ENCODE data around the gene NIF3L1.

NIF3L1 gene

GRCh38 chr2:200852605-200853004 lies 36.6 kb upstream of the NIF3L1 start:
- 100% methylated on average over 2 of the region's 2 CpGs for WGBS
- H3K27me3 ChIP-seq (ENCODE audit: insufficient read depth, low read length) = no peaks in the 10 kb centered on the region
- H3K36me3 ChIP-seq (ENCODE audit: insufficient read depth, low read length) = peaks cover 67% of the 10 kb centered on the region
- H3K4me1 ChIP-seq (ENCODE audit: insufficient read depth, low read length) = no peaks in the 10 kb centered on the region
- H3K4me3 ChIP-seq (ENCODE audit: low read length) = no peak overlapping the region
- no peaks in the 10 kb centered on the region for H3K9me3 ChIP-seq (ENCODE audit: insufficient read depth, low read depth, low read length)
- H3K27ac ChIP-seq (ENCODE audit: low read depth, low read length) = no peak overlapping the region
- no peak overlapping the region for H3K9ac ChIP-seq (ENCODE audit: low read depth, low read length)

- WGBS = 97% methylated on average over 8 of the region's 8 CpGs
- Histone ChIP-seq H3K4me3 (ENCODE audit: low read length) (no peak overlapping the region), H3K36me3 (ENCODE audit: insufficient read depth, low read length) (peaks cover 100% of the 10 kb centered on the region), H3K4me1 (ENCODE audit: insufficient read depth, low read length) (peaks cover 14% of the 10 kb centered on the region), H3K27ac (ENCODE audit: low read depth, low read length) (no peak overlapping the region), H3K9me3 (ENCODE audit: insufficient read depth, low read depth, low read length) (no peaks in the 10 kb centered on the region), H3K27me3 (ENCODE audit: insufficient read depth, low read length) (no peaks in the 10 kb centered on the region), H3K9ac (ENCODE audit: low read depth, low read length) (no peak overlapping the region)
Measured at GRCh38 chr2:200856806-200857205, 32.4 kb upstream of the NIF3L1 start.

GRCh38 chr2:200860092-200860795 lies 28.9 kb upstream of the NIF3L1 start:
- H3K4me1 ChIP-seq (ENCODE audit: insufficient read depth, low read length) = peaks cover 16% of the 10 kb centered on the region
- H3K4me3 ChIP-seq (ENCODE audit: low read length) = no peak overlapping the region

DNA sequence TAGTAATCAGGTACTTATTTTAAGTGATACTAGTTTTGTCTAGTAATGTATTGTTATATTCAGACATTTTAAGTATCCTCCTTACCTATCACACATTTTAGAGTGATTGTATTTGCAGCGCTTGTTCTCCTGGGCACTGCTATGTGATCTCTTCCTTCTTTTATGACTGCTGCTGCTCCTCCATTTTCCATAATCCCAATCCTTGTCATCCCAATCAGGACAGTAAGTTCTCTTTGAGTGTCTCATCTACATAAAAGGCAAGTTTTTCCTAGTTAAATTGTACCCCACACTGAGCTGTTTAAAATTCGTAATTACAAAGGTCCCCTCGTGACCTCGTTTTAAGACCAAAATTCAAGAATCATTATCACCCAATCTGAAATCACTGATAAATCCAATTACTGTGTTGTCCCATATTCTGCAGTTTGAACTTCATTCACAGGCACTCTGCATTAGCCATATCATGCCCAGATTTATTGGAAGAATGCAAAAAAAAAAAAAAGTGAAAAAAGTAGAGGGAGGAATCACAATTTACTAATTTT lies 27.5 kb upstream of the NIF3L1 start:
- Histone ChIP-seq H3K9me3 (ENCODE audit: insufficient read depth, low read depth, low read length) (no peaks in the 10 kb centered on the region), H3K36me3 (ENCODE audit: insufficient read depth, low read length) (peaks cover 51% of the 10 kb centered on the region), H3K4me3 (ENCODE audit: low read length) (peak overlapping the region; percentile 76), H3K27me3 (ENCODE audit: insufficient read depth, low read length) (no peaks in the 10 kb centered on the region), H3K4me1 (ENCODE audit: insufficient read depth, low read length) (peaks cover 16% of the 10 kb centered on the region), H3K27ac (ENCODE audit: low read depth, low read length) (0 out of 2 replicates have a peak overlapping the region, but pooled peaks have one; percentile 6), H3K9ac (ENCODE audit: low read depth, low read length) (no peak overlapping the region)
- WGBS = 39% methylated on average over 4 of the region's 4 CpGs

More at GRCh38 chr2:200860092-200860795, 28.9 kb upstream of the NIF3L1 start:
- 90% methylated on average over 9 of the region's 12 CpGs for WGBS
- peaks cover 66% of the 10 kb centered on the region for H3K36me3 ChIP-seq (ENCODE audit: insufficient read depth, low read length)
- no peak overlapping the region for H3K27ac ChIP-seq (ENCODE audit: low read depth, low read length)
- no peak overlapping the region for H3K9ac ChIP-seq (ENCODE audit: low read depth, low read length)
- H3K9me3 ChIP-seq (ENCODE audit: insufficient read depth, low read depth, low read length) = no peaks in the 10 kb centered on the region
- no peaks in the 10 kb centered on the region for H3K27me3 ChIP-seq (ENCODE audit: insufficient read depth, low read length)

- Histone ChIP-seq H3K4me3 (ENCODE audit: low read length) (peak overlapping the region; percentile 76), H3K9me3 (ENCODE audit: insufficient read depth, low read depth, low read length) (no peaks in the 10 kb centered on the region), H3K4me1 (ENCODE audit: insufficient read depth, low read length) (peaks cover 16% of the 10 kb centered on the region), H3K27me3 (ENCODE audit: insufficient read depth, low read length) (no peaks in the 10 kb centered on the region), H3K36me3 (ENCODE audit: insufficient read depth, low read length) (peaks cover 42% of the 10 kb centered on the region), H3K27ac (ENCODE audit: low read depth, low read length) (peak overlapping the region; percentile 0; the same call in 1 of the 2 replicates), H3K9ac (ENCODE audit: low read depth, low read length) (peak overlapping the region; percentile 94)
- 2% methylated on average over 13 of the region's 13 CpGs for WGBS
Measured at GRCh38 chr2:200862532-200863000, 26.6 kb upstream of the NIF3L1 start.

DNA sequence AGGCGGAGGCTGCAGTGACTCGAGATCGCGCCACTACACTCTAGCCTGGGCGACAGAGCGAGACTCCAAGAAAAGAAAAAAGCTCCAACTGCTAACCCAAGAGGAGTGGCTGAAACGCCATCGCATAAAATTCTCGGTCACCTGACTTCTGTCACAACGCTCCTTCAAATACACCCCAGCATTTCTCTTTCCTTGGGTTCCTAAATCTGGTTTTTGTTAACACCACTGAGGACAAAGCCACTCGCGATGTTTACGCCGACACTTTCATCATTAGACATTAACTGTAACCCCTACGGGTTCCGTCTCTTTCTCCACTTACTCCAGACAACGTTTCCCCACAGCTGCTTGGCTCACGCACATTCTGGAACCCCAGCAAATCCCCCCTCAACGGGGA lies 25.4 kb upstream of the NIF3L1 start:
- peaks cover 30% of the 10 kb centered on the region for H3K36me3 ChIP-seq (ENCODE audit: insufficient read depth, low read length)
- H3K4me3 ChIP-seq (ENCODE audit: low read length) = peak overlapping the region; percentile 76
- no peaks in the 10 kb centered on the region for H3K27me3 ChIP-seq (ENCODE audit: insufficient read depth, low read length)
- WGBS = under 1% methylated on average over 19 of the region's 19 CpGs
- peak overlapping the region; percentile 93 for H3K27ac ChIP-seq (ENCODE audit: low read depth, low read length)
- peaks cover 16% of the 10 kb centered on the region for H3K4me1 ChIP-seq (ENCODE audit: insufficient read depth, low read length)
- peak overlapping the region; percentile 94 for H3K9ac ChIP-seq (ENCODE audit: low read depth, low read length)
- no peaks in the 10 kb centered on the region for H3K9me3 ChIP-seq (ENCODE audit: insufficient read depth, low read depth, low read length)

DNA sequence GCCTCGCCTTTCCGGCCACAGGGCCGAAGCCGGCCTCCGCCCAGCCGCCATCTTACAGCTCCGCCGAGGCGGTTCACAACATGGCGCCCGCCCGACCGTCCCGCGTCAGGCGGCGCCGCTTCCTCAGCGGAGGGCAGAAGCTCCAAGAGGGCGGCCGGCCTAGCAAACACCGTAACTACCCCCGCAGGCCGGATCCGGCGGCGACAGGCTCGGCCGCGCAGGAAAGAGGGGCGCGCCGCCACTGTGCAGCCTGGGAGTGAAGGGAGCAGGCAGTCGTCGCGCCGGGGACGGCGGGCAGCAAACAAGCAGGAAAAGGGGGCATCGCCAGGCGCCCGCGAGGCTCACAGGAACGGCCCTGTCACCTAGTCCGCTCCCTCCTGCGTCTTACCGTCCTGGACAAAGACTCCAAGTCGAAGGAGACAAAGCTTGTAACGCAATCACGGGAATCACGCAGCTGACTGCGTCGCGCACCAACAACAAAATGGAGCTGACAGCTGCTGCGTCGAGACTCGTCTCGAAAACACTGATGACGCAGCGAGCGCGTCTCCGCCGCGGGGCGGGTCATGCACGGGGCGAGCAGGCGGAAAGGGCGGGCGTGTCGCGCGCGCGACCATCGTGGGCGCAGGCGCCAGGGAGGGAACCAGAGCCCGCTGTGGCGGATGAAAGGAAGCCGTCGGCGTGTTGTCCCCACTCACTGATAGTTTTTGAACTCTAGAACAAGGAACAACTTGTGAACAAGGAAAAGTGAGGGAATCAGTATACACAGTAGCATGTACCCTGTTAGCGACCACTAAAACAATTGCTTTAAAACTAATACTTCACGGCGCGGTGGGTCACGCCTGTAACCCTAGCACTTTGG lies 24.8 kb upstream of the NIF3L1 start, which contains the start of gene CLK1:
CLK1 (minus strand) TSS at position 483 of the 859 bp plus-strand sequence. CDS start 2,796 bp downstream, outside the sequence.
- peak within 1 kb of the TSS; percentile 76 for H3K4me3 ChIP-seq (ENCODE audit: low read length)
- H3K9ac ChIP-seq (ENCODE audit: low read depth, low read length) = peak within 1 kb of the TSS; percentile 94
- no peaks in the 10 kb centered on the region for H3K9me3 ChIP-seq (ENCODE audit: insufficient read depth, low read depth, low read length)
- peaks cover 16% of the 10 kb centered on the region for H3K4me1 ChIP-seq (ENCODE audit: insufficient read depth, low read length)
- H3K27ac ChIP-seq (ENCODE audit: low read depth, low read length) = peak within 1 kb of the TSS; percentile 93
- no peaks in the 10 kb centered on the region for H3K27me3 ChIP-seq (ENCODE audit: insufficient read depth, low read length)
- H3K36me3 ChIP-seq (ENCODE audit: insufficient read depth, low read length) = peaks cover 24% of the 10 kb centered on the region
- 2% methylated on average over 89 of the region's 89 CpGs for WGBS

- H3K9ac ChIP-seq (ENCODE audit: low read depth, low read length) = no peak overlapping the region
- H3K9me3 ChIP-seq (ENCODE audit: insufficient read depth, low read depth, low read length) = no peaks in the 10 kb centered on the region
- 96% methylated on average over 2 of the region's 2 CpGs for WGBS
- H3K27me3 ChIP-seq (ENCODE audit: insufficient read depth, low read length) = no peaks in the 10 kb centered on the region
- no peak overlapping the region for H3K27ac ChIP-seq (ENCODE audit: low read depth, low read length)
- H3K36me3 ChIP-seq (ENCODE audit: insufficient read depth, low read length) = peaks cover 24% of the 10 kb centered on the region
- no peaks in the 10 kb centered on the region; the same call in 1 of the 2 replicates for H3K4me1 ChIP-seq (ENCODE audit: insufficient read depth, low read length)
- no peak overlapping the region for H3K4me3 ChIP-seq (ENCODE audit: low read length)
Measured at GRCh38 chr2:200869014-200869413, 20.2 kb upstream of the NIF3L1 start.

DNA sequence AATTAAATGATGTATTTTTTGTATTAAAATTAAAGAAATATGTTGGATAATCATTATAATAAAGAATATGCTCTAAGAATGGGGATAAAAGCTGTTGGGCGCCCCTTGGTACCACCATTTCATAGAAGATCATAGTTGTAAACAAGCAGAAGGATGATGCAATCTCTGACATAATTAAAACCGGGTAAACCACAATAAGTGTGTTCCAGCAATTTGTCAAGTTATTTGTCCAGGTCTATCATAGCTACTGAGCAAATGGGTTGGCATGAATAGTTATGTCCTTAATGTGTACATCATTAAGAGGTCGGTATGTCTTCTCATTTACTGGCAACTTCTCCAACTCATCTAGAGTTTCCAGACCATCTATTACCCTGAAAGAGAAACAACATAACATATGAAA lies 18.0 kb upstream of the NIF3L1 start:
- H3K27ac ChIP-seq (ENCODE audit: low read depth, low read length) = no peak overlapping the region
- H3K4me3 ChIP-seq (ENCODE audit: low read length) = no peak overlapping the region
- H3K4me1 ChIP-seq (ENCODE audit: insufficient read depth, low read length) = no peaks in the 10 kb centered on the region
- peaks cover 42% of the 10 kb centered on the region for H3K36me3 ChIP-seq (ENCODE audit: insufficient read depth, low read length)
- WGBS = 96% methylated on average over 3 of the region's 3 CpGs
- H3K27me3 ChIP-seq (ENCODE audit: insufficient read depth, low read length) = no peaks in the 10 kb centered on the region
- H3K9ac ChIP-seq (ENCODE audit: low read depth, low read length) = no peak overlapping the region
- H3K9me3 ChIP-seq (ENCODE audit: insufficient read depth, low read depth, low read length) = no peaks in the 10 kb centered on the region

- Histone ChIP-seq H3K4me1 (ENCODE audit: insufficient read depth, low read length) (no peaks in the 10 kb centered on the region), H3K4me3 (ENCODE audit: low read length) (no peak overlapping the region), H3K27ac (ENCODE audit: low read depth, low read length) (no peak overlapping the region), H3K9me3 (ENCODE audit: insufficient read depth, low read depth, low read length) (no peaks in the 10 kb centered on the region), H3K36me3 (ENCODE audit: insufficient read depth, low read length) (peaks cover 65% of the 10 kb centered on the region), H3K27me3 (ENCODE audit: insufficient read depth, low read length) (no peaks in the 10 kb centered on the region), H3K9ac (ENCODE audit: low read depth, low read length) (no peak overlapping the region)
- WGBS = 97% methylated on average over 6 of the region's 6 CpGs
Measured at GRCh38 chr2:200873560-200873959, 15.6 kb upstream of the NIF3L1 start.

DNA sequence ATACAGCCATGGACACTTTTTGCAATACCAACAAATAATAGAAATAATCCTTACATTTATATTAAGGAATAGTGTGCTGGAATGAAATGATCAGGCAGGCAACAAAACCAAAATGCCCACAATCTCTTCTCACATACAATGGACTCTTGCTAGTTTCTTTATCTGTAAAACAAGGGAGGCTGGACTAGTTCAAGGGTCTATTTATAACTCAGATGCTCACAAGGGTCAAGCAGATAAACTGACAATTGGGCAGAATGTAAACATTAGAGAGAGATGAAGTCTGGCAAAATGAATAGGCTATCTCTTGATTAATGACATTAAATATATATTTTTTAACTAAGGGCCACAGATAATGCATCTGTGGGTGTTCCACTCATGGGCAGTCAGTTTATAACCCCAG lies 11.7 kb upstream of the NIF3L1 start:
- Histone ChIP-seq H3K27me3 (ENCODE audit: insufficient read depth, low read length) (no peaks in the 10 kb centered on the region), H3K9ac (ENCODE audit: low read depth, low read length) (no peak overlapping the region), H3K27ac (ENCODE audit: low read depth, low read length) (no peak overlapping the region), H3K9me3 (ENCODE audit: insufficient read depth, low read depth, low read length) (no peaks in the 10 kb centered on the region), H3K4me1 (ENCODE audit: insufficient read depth, low read length) (no peaks in the 10 kb centered on the region), H3K4me3 (ENCODE audit: low read length) (no peak overlapping the region), H3K36me3 (ENCODE audit: insufficient read depth, low read length) (peaks cover 84% of the 10 kb centered on the region)

Data from HUES64 (cell line).